Stimulated activated CD8-positive, alpha-beta memory T cell treated with anti-CD3 and anti-CD28 coated beads, Interleukin-15, amount 100 ng/mL, for 4 hours (primary cell): ENCODE measurements around the gene OXA1L.
"Not testable (repeated sequence)": the region's sequence is repeated elsewhere in the genome, so short reads cannot be mapped to it uniquely, and the experiment has no call there.

Experiments used
- DNase-seq, 2 donors: peaks; one replicate each; pipeline ENCODE4 v3.0.0-alpha.2; 2020; ENCODE audit warnings: low read depth in 2 of 2

The OXA1L gene

GRCh38 chr14:22766457-22767322 lies at the start of gene OXA1L:
Gene OXA1L, plus strand, starts transcription at chr14:22766688. Its CDS starts 14 bp downstream, at chr14:22766702.
- peak; percentile 88 to 93 for DNase-seq

GRCh38 chr14:22718091-22718490 lies 48.4 kb upstream of the OXA1L start:
- DNase-seq = no peak

GRCh38 chr14:22721213-22721612 lies 45.3 kb upstream of the OXA1L start:
- DNase-seq = no peak

- DNase-seq = no peak
These were observed 42.7 kb upstream of the OXA1L start for GRCh38 chr14:22723815-22724214.

GRCh38 chr14:22724847-22725246 lies 41.6 kb upstream of the OXA1L start:
- DNase-seq = not testable (repeated sequence)

- not testable (repeated sequence) for DNase-seq
These were observed 41.1 kb upstream of the OXA1L start for GRCh38 chr14:22725374-22725773.

- no peak for DNase-seq
These were observed 40.5 kb upstream of the OXA1L start for GRCh38 chr14:22726012-22726411.

GRCh38 chr14:22732062-22732461 lies 34.4 kb upstream of the OXA1L start:
- DNase-seq = not testable (repeated sequence)

GRCh38 chr14:22733829-22734228 lies 32.7 kb upstream of the OXA1L start:
- no peak for DNase-seq

- no peak for DNase-seq
These were observed 31.4 kb upstream of the OXA1L start for GRCh38 chr14:22735096-22735495.

- DNase-seq = not testable (repeated sequence)
These were observed 30.1 kb upstream of the OXA1L start for GRCh38 chr14:22736384-22736783.

- DNase-seq = no peak
These were observed 29.4 kb upstream of the OXA1L start for GRCh38 chr14:22737052-22737451.

GRCh38 chr14:22739423-22739822 lies 27.1 kb upstream of the OXA1L start:
- no peak for DNase-seq

- DNase-seq = no peak
These were observed 26.5 kb upstream of the OXA1L start for GRCh38 chr14:22740020-22740419.

- DNase-seq = no peak
These were observed 18.7 kb upstream of the OXA1L start for GRCh38 chr14:22747769-22748168.

GRCh38 chr14:22748206-22748605 lies 18.3 kb upstream of the OXA1L start:
- no peak for DNase-seq

GRCh38 chr14:22748631-22749068 lies 17.8 kb upstream of the OXA1L start:
- no peak for DNase-seq

- no peak for DNase-seq
These were observed 14.1 kb upstream of the OXA1L start for GRCh38 chr14:22752422-22752821.

GRCh38 chr14:22753586-22753985 lies 12.9 kb upstream of the OXA1L start:
- no peak for DNase-seq

GRCh38 chr14:22757972-22758650 lies 8.4 kb upstream of the OXA1L start:
- DNase-seq = not testable (repeated sequence)

- DNase-seq = no peak
These were observed 4.8 kb upstream of the OXA1L start for GRCh38 chr14:22761734-22762133.

GRCh38 chr14:22764382-22764781 lies 2.1 kb upstream of the OXA1L start:
- DNase-seq = no peak

GRCh38 chr14:22767323-22767589 lies 768 bp downstream of the OXA1L start:
- DNase-seq = no peak
